Measurements from ENCODE around the gene ANAPC2.

DNA sequence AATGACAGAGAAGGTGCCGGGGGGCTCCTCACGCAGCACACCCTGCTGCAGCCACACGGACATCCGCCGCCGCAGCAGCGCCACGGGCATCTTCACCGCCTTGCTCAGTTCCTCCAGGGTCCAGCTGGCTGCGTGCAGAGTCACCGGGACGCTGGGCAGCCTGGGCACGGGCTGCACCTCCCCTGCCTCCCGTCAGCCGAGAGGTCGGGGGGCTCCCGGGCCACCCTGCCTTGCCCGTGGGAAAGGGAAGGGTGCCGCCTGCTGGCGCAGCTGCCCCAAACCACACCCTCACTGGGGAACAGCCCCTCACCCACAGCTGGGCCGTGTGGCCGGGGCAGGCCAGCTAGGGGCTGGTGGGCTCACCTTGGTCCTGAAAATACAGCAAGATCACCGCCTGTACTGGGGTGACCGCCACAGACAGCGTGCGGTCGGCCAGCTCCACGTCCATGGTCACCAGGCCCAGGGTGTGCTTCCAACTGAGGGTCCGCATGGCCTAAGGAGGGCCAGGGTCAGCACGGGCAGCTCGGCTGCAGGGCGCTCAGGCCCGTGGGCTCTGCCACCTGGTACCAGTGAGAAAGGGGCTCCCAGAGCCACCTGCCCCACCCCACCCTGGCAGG, 12.9 kb downstream of the ANAPC2 start:
- TF ChIP-seq, protein P1, sequence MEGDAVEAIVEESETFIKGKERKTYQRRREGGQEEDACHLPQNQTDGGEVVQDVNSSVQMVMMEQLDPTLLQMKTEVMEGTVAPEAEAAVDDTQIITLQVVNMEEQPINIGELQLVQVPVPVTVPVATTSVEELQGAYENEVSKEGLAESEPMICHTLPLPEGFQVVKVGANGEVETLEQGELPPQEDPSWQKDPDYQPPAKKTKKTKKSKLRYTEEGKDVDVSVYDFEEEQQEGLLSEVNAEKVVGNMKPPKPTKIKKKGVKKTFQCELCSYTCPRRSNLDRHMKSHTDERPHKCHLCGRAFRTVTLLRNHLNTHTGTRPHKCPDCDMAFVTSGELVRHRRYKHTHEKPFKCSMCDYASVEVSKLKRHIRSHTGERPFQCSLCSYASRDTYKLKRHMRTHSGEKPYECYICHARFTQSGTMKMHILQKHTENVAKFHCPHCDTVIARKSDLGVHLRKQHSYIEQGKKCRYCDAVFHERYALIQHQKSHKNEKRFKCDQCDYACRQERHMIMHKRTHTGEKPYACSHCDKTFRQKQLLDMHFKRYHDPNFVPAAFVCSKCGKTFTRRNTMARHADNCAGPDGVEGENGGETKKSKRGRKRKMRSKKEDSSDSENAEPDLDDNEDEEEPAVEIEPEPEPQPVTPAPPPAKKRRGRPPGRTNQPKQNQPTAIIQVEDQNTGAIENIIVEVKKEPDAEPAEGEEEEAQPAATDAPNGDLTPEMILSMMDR (IDR thresholded peaks at IDR 0.05): no peak
- no peak for TF ChIP-seq RFX5 (IDR thresholded peaks at IDR 0.05)
- TF ChIP-seq JUNB (IDR thresholded peaks at IDR 0.05): no peak
- TF ChIP-seq POLR2A (IDR thresholded peaks at IDR 0.05; ENCODE audit: low read length): no peak
- no peak for TF ChIP-seq BHLHE40 (IDR thresholded peaks at IDR 0.05; ENCODE audit: low read depth, low read length)
- TF ChIP-seq, protein P2, sequence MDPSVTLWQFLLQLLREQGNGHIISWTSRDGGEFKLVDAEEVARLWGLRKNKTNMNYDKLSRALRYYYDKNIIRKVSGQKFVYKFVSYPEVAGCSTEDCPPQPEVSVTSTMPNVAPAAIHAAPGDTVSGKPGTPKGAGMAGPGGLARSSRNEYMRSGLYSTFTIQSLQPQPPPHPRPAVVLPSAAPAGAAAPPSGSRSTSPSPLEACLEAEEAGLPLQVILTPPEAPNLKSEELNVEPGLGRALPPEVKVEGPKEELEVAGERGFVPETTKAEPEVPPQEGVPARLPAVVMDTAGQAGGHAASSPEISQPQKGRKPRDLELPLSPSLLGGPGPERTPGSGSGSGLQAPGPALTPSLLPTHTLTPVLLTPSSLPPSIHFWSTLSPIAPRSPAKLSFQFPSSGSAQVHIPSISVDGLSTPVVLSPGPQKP (IDR thresholded peaks at IDR 0.05; ENCODE audit: low read depth, low read length): no peak
- no peak for TF ChIP-seq EP300 (IDR thresholded peaks at IDR 0.05)
- no peak for TF ChIP-seq MAFK (IDR thresholded peaks at IDR 0.05; ENCODE audit: partially characterized antibody)
